Liver (tissue), 3 donors: ENCODE results near the gene DCHS2.

Experiments
- ATF3 ChIP-seq: IDR thresholded peaks from 2 replicates; pipeline ENCODE4 v1.6.1; 2016; ENCODE audit warnings: antibody characterized with exemption
- CTCF ChIP-seq: fragments of 150-350 bp; IDR thresholded peaks from 2 replicates; pipeline ENCODE4 v1.5.1; 2017; ENCODE audit warnings: improper control_type of control experiment, low read depth, low read length; ENCODE audit not compliant: missing input control
- FOXA1 ChIP-seq: IDR thresholded peaks from 2 replicates; pipeline ENCODE4 v1.6.1; 2016; ENCODE audit warnings: antibody characterized with exemption
- HNF4A ChIP-seq, 2 donors: conservative IDR thresholded peaks; 2 replicates each; pipeline ENCODE4 v1.6.1; 2016; ENCODE audit warnings: antibody characterized with exemption in 2 of 2, mild to moderate bottlenecking in 2 of 2
- RXRA ChIP-seq, 2 donors: IDR thresholded peaks; 2 replicates each; pipeline ENCODE4 v1.6.1; 2017 to 2018; ENCODE audit warnings: antibody characterized with exemption in 2 of 2, mild to moderate bottlenecking in 1 of 2
- donor health status: healthy.
- donor health status: healthy.

GRCh38 chr4:154466336-154466735 is 25.3 kb downstream of the DCHS2 start:
- TF ChIP-seq RXRA (IDR thresholded peaks at IDR 0.05): no peak
- no peak for TF ChIP-seq CTCF
- TF ChIP-seq FOXA1: no peak
- TF ChIP-seq HNF4A (conservative IDR thresholded peaks at IDR 0.05): no peak
- no peak for TF ChIP-seq ATF3
